T-helper 9 cell (primary cell): ENCODE measurements around the gene PCDHB9.
A peak's percentile ranks its signal among the peaks of the same experiment; 100 is the strongest.
"Not testable (repeated sequence)": the region's sequence is repeated elsewhere in the genome, so short reads cannot be mapped to it uniquely, and the experiment has no call there.

ENCODE experiments used
- DNase-seq: peaks from one replicate; pipeline ENCODE4 v3.0.0-alpha.2; 2020

Gene PCDHB9

DNA sequence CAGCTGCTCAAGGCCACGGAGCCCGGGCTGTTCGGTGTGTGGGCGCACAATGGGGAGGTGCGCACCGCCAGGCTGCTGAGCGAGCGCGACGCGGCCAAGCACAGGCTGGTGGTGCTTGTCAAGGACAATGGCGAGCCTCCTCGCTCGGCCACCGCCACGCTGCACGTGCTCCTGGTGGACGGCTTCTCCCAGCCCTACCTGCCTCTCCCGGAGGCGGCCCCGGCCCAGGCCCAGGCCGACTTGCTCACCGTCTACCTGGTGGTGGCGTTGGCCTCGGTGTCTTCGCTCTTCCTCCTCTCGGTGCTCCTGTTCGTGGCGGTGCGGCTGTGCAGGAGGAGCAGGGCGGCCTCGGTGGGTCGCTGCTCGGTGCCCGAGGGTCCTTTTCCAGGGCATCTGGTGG, 2.2 kb downstream of the PCDHB9 start:
- DNase-seq: not testable (repeated sequence)

DNA sequence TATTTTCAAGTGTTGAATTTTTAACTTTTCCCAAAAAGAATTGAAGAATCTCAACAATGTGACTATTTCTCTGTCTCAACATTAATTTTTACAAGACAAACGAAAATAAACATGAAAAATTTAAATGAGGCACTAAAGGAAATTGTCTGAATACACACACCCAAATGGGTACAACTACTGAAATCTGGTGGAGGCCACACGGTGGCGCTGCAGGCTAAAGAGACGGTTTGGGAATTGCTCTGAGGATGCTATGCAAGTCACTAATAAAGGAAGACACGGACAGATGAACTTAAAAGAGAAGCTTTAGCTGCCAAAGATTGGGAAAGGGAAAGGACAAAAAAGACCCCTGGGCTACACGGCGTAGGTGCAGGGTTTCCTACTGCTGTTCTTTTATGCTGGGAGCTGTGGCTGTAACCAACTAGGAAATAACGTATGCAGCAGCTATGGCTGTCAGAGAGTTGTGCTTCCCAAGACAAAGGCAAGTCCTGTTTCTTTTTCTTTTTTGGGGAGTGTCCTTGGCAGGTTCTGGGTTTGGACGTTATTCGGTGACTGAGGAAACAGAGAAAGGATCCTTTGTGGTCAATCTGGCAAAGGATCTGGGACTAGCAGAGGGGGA, 5.3 kb downstream of the PCDHB9 start, which contains the start of gene PCDHB10:
TSS of gene PCDHB10 (plus strand) at position 244 of the 616 bp plus-strand sequence. CDS start at position 444, 200 bp downstream.
- DNase-seq: peak; percentile 16

DNA sequence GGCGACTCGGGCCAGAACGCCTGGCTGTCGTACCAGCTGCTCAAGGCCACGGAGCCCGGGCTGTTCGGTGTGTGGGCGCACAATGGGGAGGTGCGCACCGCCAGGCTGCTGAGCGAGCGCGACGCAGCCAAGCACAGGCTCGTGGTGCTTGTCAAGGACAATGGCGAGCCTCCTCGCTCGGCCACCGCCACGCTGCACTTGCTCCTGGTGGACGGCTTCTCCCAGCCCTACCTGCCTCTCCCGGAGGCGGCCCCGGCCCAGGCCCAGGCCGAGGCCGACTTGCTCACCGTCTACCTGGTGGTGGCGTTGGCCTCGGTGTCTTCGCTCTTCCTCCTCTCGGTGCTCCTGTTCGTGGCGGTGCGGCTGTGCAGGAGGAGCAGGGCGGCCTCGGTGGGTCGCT, 7.4 kb downstream of the PCDHB9 start:
- not testable (repeated sequence) for DNase-seq

DNA sequence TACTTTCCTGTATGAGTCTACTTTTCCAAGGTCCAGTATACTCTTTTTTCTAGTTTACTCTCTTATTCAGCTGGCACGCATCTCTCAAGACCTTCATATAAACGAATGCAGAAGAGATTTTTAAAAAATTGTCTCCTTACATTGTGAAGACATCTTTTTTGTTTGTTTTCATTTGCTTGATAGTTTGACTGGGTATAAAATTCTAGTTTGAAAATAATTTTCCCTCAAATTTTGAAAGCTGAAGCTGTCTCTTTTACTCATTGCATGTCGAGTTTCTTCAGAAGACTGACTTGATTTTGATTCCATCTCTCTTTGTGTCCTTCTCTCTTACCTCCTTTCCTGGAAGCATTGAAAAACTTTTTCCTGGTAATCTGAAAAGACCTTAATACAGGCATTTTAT, 9.4 kb downstream of the PCDHB9 start:
- no peak for DNase-seq

DNA sequence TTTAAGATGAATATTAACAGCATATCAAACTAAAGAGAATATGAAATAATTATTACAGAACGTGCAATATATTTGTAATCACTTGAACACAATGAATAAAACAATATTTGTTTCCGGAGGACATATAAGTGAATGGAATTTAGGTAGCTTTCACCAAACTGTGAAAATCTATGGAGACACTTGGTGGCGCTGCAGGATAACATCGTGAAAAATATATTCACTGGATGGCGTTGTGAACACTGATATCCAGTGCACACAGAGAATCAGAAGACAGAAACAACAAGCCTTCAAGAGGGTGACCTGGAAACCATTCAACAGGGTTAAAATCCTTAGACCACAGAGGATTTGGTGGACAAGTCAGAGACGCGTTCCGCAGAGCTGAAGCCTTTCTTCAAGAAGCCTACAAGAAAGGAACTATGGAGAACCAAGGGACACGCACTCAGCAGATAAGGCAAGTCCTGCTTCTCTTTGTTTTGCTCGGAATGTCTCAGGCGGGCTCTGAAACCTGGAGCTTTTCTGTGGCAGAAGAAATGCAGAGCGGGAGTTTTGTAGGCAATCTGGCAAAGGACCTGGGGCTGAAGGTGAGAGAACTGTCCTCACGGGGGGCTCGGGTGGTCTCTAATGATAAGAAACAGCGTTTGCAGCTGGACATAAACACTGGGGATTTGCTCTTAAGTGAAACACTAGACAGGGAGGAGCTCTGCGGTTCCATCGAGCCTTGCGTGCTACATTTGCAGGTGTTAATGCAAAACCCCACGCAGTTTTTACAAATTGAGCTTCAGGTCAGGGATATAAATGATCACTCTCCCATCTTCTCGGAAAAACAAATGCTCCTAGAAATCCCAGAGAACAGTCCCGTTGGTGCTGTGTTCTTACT, 12.6 kb downstream of the PCDHB9 start, which contains the start of gene PCDHB11:
TSS of gene PCDHB11 (plus strand) at position 269 of the 877 bp plus-strand sequence. CDS start at position 417, 148 bp downstream.
- DNase-seq: no peak

DNA sequence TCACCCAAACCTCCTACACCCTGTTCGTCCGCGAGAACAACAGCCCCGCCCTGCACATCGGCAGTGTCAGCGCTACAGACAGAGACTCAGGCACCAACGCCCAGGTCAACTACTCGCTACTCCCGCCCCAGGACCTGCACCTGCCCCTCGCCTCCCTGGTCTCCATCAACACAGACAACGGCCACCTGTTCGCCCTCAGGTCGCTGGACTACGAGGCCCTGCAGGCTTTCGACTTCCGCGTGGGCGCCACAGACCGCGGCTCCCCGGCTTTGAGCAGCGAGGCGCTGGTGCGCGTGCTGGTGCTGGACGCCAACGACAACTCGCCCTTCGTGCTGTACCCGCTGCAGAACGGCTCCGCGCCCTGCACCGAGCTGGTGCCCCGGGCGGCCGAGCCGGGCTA, 14.2 kb downstream of the PCDHB9 start:
- not testable (repeated sequence) for DNase-seq

DNA sequence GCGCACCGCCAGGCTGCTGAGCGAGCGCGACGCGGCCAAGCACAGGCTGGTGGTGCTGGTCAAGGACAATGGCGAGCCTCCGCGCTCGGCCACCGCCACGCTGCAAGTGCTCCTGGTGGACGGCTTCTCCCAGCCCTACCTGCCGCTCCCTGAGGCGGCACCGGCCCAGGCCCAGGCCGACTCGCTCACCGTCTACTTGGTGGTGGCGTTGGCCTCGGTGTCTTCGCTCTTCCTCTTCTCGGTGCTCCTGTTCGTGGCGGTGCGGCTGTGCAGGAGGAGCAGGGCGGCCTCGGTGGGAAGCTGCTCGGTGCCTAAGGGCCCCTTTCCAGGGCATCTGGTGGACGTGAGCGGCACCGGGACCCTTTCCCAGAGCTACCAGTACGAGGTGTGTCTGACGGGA, 14.7 kb downstream of the PCDHB9 start:
- DNase-seq: not testable (repeated sequence)

DNA sequence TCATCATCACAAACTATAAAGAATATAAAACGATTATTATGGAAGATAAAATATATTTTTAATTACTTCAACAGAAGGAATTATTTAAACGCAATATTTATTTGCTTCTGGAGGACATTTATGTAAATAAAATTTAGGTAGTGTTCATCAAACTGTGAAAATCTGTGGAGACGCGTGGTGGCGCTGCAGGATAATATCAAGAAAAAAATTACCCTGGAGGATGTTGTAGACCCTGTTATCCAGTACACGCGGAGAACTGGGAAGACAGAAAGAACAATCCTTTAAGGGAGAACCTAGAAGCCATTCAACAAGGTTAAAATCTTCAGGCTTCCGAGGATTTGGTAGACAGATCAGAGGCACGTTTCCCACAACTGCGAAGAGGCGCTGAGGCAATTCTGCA, 21.5 kb downstream of the PCDHB9 start, which contains the start of gene PCDHB12:
TSS of gene PCDHB12 (plus strand) at position 242 of the 400 bp plus-strand sequence. CDS start 189 bp downstream, outside the sequence.
- DNase-seq: no peak

DNA sequence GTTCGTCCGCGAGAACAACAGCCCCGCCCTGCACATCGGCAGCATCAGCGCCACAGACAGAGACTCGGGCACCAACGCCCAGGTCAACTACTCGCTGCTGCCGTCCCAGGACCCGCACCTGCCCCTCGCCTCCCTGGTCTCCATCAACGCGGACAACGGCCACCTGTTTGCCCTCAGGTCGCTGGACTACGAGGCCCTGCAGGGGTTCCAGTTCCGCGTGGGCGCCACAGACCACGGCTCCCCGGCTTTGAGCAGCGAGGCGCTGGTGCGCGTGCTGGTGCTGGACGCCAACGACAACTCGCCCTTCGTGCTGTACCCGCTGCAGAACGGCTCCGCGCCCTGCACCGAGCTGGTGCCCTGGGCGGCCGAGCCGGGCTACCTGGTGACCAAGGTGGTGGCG, 23.3 kb downstream of the PCDHB9 start:
- not testable (repeated sequence) for DNase-seq

DNA sequence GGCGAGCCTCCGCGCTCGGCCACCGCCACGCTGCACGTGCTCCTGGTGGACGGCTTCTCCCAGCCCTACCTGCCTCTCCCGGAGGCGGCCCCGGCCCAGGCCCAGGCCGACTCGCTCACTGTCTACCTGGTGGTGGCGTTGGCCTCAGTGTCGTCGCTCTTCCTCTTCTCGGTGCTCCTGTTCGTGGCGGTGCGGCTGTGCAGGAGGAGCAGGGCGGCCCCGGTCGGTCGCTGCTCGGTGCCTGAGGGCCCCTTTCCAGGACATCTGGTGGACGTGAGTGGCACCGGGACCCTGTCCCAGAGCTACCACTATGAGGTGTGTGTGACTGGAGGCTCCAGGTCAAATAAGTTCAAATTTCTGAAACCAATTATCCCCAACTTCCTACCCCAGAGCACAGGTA, 23.9 kb downstream of the PCDHB9 start:
- not testable (repeated sequence) for DNase-seq

DNA sequence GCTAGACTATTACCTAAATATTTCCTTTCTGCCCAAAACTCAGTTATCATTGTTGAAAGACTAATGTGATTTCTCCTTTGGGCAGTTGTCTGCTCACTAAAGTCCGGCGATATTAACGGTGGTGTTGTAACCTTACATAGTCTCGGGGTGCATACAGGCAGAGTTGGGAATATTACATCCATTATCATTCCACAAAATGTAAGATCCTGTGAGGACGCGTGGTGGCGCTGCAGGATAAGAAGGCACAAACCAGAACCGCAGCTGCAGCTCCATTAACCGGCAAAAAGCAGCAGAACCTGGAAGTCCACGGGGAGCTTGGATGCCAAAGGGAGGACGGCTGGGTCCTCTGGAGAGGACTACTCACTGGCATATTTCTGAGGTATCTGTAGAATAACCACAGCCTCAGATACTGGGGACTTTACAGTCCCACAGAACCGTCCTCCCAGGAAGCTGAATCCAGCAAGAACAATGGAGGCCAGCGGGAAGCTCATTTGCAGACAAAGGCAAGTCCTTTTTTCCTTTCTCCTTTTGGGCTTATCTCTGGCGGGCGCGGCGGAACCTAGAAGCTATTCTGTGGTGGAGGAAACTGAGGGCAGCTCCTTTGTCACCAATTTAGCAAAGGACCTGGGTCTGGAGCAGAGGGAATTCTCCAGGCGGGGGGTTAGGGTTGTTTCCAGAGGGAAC, 26.8 kb downstream of the PCDHB9 start, which contains the start of gene PCDHB13:
TSS of gene PCDHB13 (plus strand) at position 264 of the 684 bp plus-strand sequence. CDS start at position 469, 205 bp downstream.
- peak; percentile 17 for DNase-seq

DNA sequence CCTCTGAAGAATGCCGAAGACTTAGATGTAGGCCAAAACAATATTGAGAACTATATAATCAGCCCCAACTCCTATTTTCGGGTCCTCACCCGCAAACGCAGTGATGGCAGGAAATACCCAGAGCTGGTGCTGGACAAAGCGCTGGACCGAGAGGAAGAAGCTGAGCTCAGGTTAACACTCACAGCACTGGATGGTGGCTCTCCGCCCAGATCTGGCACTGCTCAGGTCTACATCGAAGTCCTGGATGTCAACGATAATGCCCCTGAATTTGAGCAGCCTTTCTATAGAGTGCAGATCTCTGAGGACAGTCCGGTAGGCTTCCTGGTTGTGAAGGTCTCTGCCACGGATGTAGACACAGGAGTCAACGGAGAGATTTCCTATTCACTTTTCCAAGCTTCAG, 27.6 kb downstream of the PCDHB9 start:
- DNase-seq: not testable (repeated sequence)

DNA sequence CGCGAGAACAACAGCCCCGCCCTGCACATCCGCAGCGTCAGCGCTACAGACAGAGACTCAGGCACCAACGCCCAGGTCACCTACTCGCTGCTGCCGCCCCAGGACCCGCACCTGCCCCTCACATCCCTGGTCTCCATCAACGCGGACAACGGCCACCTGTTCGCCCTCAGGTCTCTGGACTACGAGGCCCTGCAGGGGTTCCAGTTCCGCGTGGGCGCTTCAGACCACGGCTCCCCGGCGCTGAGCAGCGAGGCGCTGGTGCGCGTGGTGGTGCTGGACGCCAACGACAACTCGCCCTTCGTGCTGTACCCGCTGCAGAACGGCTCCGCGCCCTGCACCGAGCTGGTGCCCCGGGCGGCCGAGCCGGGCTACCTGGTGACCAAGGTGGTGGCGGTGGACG, 28.5 kb downstream of the PCDHB9 start:
- DNase-seq: not testable (repeated sequence)

DNA sequence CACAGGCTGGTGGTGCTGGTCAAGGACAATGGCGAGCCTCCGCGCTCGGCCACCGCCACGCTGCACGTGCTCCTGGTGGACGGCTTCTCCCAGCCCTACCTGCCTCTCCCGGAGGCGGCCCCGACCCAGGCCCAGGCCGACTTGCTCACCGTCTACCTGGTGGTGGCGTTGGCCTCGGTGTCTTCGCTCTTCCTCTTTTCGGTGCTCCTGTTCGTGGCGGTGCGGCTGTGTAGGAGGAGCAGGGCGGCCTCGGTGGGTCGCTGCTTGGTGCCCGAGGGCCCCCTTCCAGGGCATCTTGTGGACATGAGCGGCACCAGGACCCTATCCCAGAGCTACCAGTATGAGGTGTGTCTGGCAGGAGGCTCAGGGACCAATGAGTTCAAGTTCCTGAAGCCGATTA, 29.1 kb downstream of the PCDHB9 start:
- not testable (repeated sequence) for DNase-seq

DNA sequence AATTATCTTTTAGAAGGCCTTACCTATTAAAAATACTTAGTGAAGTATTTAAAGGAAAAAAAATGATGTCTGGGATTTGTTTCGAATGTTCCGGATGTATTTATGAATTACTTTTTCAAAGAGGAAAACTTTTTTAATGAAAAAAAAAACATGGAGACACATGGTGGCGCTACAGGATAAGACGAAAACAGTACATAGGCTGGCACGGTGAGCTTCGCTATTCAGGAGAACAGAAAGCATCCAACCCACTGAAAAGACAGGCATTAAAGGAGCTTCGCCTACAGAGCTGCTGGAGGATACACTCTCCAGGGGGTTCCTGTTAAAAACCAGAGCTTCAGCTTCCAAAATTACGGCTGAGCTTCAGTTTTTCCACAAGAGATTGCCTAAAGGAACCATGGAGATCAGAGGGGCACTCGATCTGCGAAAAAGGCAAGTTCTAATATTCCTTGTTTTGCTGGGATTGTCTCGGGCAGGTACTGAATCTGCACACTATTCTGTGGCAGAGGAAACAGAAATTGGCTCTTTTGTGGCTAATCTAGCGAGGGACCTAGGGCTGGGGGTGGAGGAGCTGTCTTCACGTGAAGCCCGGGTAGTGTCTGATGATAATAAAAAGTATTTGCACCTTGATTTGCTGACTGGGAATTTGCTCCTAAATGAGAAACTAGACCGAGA, 36.3 kb downstream of the PCDHB9 start, which contains the start of gene PCDHB14:
TSS of gene PCDHB14 (plus strand) at position 232 of the 672 bp plus-strand sequence. CDS start at position 395, 163 bp downstream.
- no peak for DNase-seq

DNA sequence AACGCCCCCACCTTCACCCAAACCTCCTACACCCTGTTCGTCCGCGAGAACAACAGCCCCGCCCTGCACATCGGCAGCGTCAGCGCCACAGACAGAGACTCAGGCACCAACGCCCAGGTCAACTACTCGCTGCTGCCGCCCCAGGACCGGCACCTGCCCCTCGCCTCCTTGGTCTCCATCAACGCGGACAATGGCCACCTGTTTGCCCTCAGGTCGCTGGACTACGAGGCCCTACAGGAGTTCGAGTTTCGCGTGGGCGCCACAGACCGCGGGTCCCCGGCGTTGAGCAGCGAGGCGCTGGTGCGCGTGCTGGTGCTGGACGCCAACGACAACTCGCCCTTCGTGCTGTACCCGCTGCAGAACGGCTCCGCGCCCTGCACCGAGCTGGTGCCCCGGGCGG, 37.9 kb downstream of the PCDHB9 start:
- DNase-seq: not testable (repeated sequence)

DNA sequence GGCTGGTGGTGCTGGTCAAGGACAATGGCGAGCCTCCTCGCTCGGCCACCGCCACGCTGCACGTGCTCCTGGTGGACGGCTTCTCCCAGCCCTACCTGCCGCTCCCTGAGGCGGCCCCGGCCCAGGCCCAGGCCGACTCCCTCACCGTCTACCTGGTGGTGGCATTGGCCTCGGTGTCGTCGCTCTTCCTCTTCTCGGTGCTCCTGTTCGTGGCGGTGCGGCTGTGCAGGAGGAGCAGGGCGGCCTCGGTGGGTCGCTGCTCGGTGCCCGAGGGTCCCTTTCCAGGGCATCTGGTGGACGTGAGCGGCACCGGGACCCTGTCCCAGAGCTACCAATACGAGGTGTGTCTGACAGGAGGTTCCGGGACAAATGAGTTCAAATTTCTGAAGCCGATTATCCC, 38.5 kb downstream of the PCDHB9 start:
- not testable (repeated sequence) for DNase-seq

DNA sequence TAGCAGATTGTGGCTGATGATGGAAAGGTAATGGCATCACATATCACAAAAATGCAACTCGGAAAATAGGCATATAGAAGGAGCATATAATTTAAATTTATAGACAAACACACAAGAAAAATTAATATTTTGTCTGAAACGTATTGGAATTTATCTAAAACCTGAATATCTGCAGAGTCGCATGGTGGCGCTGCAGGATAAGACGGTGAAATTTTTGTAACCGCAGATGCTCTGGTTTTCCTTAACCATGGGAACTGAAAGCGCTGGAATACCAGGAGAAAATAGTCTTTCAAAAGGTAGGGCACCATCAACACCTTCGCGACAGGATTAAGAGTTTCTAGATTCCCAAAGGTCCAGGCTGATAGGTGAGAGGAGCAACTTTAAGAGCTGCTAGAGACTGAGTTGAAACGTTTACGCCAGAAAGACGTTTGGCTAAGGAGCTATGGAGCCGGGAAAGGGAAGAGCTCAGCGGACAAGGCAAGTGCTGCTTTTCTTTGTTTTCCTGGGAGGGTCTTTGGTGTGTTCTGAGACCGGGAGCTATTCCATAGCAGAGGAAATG, 47.2 kb downstream of the PCDHB9 start:
- DNase-seq: no peak

DNA sequence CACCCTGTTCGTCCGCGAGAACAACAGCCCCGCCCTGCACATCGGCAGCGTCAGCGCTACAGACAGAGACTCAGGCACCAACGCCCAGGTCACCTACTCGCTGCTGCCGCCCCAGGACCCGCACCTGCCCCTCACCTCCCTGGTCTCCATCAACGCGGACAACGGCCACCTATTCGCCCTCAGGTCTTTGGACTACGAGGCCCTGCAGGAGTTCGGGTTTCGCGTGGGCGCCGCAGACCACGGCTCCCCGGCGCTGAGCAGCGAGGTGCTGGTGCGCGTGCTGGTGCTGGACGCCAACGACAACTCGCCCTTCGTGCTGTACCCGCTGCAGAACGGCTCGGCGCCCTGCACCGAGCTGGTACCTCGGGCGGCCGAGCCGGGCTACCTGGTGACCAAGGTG, 49.0 kb downstream of the PCDHB9 start:
- not testable (repeated sequence) for DNase-seq

DNA sequence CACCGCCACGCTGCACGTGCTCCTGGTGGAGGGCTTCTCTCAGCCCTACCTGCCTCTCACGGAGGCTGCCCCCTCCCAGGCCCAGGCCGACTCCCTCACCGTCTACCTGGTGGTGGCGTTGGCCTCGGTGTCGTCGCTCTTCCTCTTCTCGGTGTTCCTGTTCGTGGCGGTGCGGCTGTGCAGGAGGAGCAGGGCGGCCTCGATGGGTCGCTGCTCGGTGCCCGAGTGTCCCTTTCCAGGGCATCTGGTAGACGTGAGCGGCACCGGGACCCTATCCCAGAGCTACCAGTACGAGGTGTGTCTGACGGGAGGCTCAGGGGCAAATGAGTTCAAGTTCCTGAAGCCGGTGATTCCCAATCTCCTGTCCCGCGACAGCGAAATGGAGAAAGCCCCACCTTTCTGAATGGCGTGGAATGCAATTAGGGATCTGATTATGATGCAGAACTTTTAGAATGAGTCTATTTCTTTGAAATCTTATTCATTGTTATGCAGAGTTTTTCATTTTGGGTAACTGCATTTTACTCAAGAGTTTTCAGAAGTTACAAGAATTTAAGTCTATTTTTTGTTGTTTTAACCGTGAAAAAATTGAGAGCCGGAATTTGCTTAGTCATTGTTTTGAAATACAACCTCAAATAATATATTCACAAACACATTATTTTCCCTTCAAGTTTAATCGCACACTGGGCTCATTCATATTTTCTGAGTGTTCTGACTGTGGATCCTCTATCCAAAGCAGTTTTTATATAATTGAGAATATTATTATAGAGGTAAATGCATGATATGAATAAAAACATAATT, 49.8 kb downstream of the PCDHB9 start:
- DNase-seq: no peak
